Measurements from ENCODE around the gene TRPC6.

GRCh38 chr11:101453682-101454081 is 130.1 kb downstream of the TRPC6 start:
- TF ChIP-seq CTCF (IDR thresholded peaks at IDR 0.05), result no peak
- TF ChIP-seq POLR2A (IDR thresholded peaks at IDR 0.05), result no peak
